ENCODE results near the gene SHC1.

The SHC1 gene

DNA sequence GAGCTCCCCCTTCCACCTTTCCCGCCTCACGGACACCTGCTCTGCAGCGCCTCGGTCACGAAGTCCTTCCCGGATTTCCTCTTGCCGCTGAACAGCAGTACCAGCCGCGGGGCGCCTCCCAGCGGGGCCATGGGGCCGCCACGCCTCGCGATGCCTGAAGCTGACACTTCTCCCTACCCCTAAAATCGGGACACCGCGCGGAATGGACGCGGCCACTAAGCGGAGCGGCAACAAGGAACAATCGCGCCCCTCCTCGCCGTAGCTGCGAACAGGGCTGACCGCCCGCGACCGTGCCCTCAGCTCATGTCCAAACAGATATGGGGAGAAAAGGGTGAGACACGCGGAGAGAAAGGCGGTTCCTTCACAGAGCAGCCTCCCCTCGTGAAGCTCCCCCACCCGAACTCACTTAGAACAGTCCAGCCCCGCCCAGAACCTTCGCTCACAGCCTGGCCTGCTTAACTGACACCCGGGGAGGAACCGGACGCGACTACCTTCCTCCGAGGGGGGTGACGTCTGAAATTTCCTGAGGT is 33.9 kb downstream of the SHC1 start, which contains the start of gene PMVK:
TSS of gene PMVK (minus strand) at position 165 of the 530 bp plus-strand sequence. CDS start at position 131, 34 bp downstream.
- TF ChIP-seq, protein P1, sequence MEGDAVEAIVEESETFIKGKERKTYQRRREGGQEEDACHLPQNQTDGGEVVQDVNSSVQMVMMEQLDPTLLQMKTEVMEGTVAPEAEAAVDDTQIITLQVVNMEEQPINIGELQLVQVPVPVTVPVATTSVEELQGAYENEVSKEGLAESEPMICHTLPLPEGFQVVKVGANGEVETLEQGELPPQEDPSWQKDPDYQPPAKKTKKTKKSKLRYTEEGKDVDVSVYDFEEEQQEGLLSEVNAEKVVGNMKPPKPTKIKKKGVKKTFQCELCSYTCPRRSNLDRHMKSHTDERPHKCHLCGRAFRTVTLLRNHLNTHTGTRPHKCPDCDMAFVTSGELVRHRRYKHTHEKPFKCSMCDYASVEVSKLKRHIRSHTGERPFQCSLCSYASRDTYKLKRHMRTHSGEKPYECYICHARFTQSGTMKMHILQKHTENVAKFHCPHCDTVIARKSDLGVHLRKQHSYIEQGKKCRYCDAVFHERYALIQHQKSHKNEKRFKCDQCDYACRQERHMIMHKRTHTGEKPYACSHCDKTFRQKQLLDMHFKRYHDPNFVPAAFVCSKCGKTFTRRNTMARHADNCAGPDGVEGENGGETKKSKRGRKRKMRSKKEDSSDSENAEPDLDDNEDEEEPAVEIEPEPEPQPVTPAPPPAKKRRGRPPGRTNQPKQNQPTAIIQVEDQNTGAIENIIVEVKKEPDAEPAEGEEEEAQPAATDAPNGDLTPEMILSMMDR (IDR thresholded peaks at IDR 0.05; ENCODE audit: borderline replicate concordance, control extremely low read depth, extremely low read depth, insufficient read depth, missing control alignments), result peak; percentile 29
- peak; percentile 95 for DNase-seq (ENCODE audit: low spot score)
- in situ Hi-C loops (cut with MboI; ENCODE audit: low sequenced_read_pairs, unreplicated experiment), result no loop called here

DNA sequence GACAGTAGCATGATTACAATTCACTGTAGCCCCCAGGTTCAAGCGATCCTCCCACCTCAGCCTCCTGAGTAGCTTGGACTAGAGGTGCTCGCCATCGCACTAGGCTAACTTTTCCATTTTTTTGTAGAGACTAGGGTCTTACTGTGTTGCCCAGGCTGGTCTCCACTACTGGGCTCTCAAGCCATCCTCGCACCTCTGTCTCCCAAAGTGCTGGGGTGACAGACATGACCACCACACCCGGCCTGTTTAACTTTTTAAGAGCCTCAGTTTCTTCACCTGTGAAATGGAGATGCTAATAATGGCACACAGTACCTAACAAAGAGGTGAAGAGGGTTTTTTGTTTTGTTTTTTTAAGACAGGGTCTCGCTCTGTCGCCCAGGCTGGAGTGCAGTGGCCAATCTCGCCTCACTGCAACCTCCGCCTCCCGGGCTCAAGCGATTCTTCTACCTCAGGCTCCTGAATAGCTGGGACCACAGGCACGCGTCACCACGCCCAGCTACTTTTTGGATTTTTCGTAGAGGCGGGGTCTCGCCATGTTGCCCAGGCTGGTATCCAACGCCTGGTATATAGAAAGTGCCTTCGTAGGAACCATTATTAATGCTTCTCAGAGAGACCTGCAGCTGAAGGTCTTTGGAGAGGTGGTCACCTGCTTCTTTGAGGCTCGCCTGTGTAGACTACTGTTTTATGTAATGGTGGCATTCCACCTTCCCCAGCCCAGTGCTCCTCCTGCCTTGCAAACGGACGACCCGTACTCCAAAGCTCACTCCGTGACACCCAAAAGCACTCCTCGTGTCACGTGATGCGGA is 34.6 kb downstream of the SHC1 start:
- no peak for DNase-seq (ENCODE audit: low spot score)
- TF ChIP-seq, protein P1 (IDR thresholded peaks at IDR 0.05; ENCODE audit: borderline replicate concordance, control extremely low read depth, extremely low read depth, insufficient read depth, missing control alignments), result no peak
- in situ Hi-C loops (cut with MboI; ENCODE audit: low sequenced_read_pairs, unreplicated experiment), result no loop called here

DNA sequence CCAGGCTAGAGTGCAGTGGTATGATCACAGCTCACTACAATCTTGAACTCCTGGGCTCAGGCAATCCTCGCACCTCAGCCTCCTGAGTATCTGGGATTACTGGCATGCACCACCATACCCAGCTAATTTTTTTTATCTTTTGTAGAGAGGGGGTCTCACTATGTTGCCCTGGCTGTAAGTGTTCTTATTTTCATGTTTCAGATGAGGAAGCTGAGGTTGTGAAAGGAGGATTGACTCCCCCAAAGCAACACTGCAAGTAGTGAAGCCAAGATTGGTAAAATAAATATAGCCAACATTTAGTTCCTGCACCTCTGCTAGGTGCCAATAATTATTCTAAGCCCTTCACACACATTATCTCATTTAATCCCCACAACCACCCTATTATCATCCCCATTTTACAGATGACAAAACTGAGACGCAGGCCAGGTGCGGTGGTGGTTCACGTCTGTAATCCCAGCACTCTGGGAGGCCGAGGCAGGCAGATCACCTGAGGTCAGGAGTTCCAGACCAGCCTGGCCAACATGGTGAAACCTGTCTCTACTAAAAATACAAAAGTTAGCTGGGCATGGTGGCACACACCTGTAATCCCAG is 36.1 kb downstream of the SHC1 start:
- no peak for DNase-seq (ENCODE audit: low spot score)
- TF ChIP-seq, protein P1 (IDR thresholded peaks at IDR 0.05; ENCODE audit: borderline replicate concordance, control extremely low read depth, extremely low read depth, insufficient read depth, missing control alignments), result no peak
- in situ Hi-C loops (cut with MboI; ENCODE audit: low sequenced_read_pairs, unreplicated experiment), result no loop called here

DNA sequence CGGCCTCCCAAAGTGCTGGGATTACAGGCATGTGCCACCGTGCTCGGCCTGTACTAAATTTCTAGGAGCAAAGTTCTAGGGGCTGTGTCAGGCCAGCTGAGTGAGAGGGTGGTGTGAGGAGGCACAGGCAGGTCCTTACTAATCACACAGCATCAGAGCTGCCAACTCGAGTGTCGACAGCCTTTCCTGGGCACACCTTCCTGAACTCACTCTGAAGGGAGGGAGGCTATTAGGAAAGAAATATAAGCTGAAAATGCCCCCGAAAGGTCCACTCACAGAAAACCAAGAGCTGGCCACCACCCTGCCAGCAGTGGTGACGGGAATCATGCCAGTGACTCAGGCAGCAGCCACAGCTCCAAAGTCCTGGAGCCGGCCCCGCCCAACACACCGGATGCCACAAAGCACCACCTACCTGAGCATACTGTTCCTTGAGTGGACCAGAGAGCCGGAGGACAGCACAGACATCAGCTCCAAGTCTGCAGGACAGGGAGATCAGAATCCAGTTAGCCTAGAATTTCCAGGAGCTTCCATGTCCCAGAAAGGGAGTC is 38.5 kb downstream of the SHC1 start:
- no peak for DNase-seq (ENCODE audit: low spot score)
- TF ChIP-seq, protein P1 (IDR thresholded peaks at IDR 0.05; ENCODE audit: borderline replicate concordance, control extremely low read depth, extremely low read depth, insufficient read depth, missing control alignments), result no peak

DNA sequence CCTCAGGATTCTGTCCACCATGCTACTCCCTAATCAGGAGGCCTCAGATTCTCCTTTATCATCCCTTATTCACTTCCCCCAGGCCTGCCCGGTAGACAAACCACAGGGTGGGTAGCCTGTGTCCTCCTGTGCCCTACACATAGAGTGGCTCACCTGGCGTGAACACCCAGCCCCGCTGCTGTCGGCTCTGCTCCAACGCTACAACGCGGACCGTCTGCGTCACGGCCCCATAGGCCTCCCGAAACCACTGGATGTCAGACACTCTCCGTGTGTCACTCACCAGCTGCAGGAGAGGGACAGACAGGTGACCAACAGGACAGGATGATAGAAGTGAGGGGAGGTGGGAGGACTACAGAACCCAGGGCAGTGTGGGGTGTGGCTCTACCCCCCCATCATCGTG is 44.3 kb downstream of the SHC1 start:
- no peak for DNase-seq (ENCODE audit: low spot score)
- TF ChIP-seq, protein P1 (IDR thresholded peaks at IDR 0.05; ENCODE audit: borderline replicate concordance, control extremely low read depth, extremely low read depth, insufficient read depth, missing control alignments), result no peak
- in situ Hi-C loops (cut with MboI; ENCODE audit: low sequenced_read_pairs, unreplicated experiment), result no loop called here

More for the DNA sequence above, 38.5 kb downstream of the SHC1 start:
- in situ Hi-C loops (cut with MboI; ENCODE audit: low sequenced_read_pairs, unreplicated experiment), result no loop called here

DNA sequence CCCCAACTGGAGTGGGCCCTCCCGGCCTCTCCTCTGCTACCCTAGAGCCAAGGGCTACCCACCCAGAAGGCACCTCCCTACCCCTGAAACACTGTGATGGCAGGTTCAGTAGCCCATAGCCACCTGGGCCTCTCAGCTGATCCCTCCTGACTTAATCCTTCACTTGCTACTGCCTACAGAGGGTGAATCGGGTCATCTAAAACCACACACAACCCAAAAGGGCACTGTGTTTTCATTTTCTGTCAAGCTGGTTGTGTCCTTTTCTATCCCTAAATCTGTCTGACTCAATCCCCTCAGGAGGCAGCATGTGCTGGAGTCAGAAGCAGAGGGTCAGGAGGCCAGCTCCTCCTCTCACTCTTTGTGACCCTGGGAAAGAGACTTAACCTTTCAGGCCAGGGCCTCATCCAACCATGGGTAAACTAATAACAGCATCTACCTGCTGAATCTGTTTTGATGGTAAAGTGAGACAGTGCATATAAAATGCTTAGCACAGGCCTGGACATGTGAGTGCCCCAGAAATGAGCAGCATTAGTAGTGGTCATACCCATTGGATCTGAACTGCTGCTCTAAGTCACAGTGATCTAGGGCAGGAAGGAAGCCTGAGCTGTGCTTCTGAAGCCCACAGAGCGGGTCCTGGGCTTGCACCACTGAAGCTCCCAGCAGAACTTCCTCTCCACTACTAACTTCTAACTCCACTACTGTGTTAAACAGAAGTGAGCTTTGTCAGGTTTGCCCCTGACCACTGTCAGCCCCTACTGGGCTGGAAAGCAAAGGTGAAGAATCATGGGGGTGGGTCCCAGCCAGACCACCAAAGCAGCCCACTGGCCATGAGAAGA is 45.0 kb downstream of the SHC1 start:
- in situ Hi-C loops (cut with MboI; ENCODE audit: low sequenced_read_pairs, unreplicated experiment), result no loop called here
- DNase-seq (ENCODE audit: low spot score), result no peak
- TF ChIP-seq, protein P1 (IDR thresholded peaks at IDR 0.05; ENCODE audit: borderline replicate concordance, control extremely low read depth, extremely low read depth, insufficient read depth, missing control alignments), result no peak
